ENCODE results near the gene FADS3.

FADS3 gene

GRCh38 chr11:61913699-61914395 is 22.5 kb upstream of the FADS3 start:
- DNase-seq = no peak

- DNase-seq = no peak
Measured at GRCh38 chr11:61912991-61913698, 21.8 kb upstream of the FADS3 start.

- peak; percentile 89 for DNase-seq
Measured at GRCh38 chr11:61912530-61912898, 21.2 kb upstream of the FADS3 start.

GRCh38 chr11:61911701-61912529 is 20.6 kb upstream of the FADS3 start:
- no peak for DNase-seq

GRCh38 chr11:61911128-61911700 is 19.9 kb upstream of the FADS3 start:
- no peak for DNase-seq

GRCh38 chr11:61910187-61911127 is 19.1 kb upstream of the FADS3 start:
- DNase-seq = no peak

- DNase-seq = no peak
Measured at GRCh38 chr11:61908730-61909316, 17.5 kb upstream of the FADS3 start.

GRCh38 chr11:61907871-61908729 is 16.8 kb upstream of the FADS3 start:
- DNase-seq = no peak

GRCh38 chr11:61907282-61907681 is 15.9 kb upstream of the FADS3 start:
- no peak for DNase-seq

GRCh38 chr11:61906522-61906909 is 15.2 kb upstream of the FADS3 start:
- DNase-seq = no peak

GRCh38 chr11:61905801-61906521 is 14.6 kb upstream of the FADS3 start:
- no peak for DNase-seq

GRCh38 chr11:61905067-61905696 is 13.8 kb upstream of the FADS3 start:
- DNase-seq = no peak

GRCh38 chr11:61904539-61905048 is 13.2 kb upstream of the FADS3 start:
- no peak for DNase-seq

GRCh38 chr11:61903845-61904244 is 12.5 kb upstream of the FADS3 start:
- DNase-seq = no peak

- DNase-seq = no peak
Measured at GRCh38 chr11:61902313-61902712, 11.0 kb upstream of the FADS3 start.

- no peak for DNase-seq
Measured at GRCh38 chr11:61901397-61901796, 10.1 kb upstream of the FADS3 start.

GRCh38 chr11:61900251-61900650 is 8.9 kb upstream of the FADS3 start:
- no peak for DNase-seq

- peak; percentile 77 for DNase-seq
Measured at GRCh38 chr11:61899146-61899841, 7.9 kb upstream of the FADS3 start.

- DNase-seq = no peak
Measured at GRCh38 chr11:61898247-61898582, 6.9 kb upstream of the FADS3 start.
